ENCODE data around the gene DNAH10. TPM values are rescaled to one million over a fixed set of nuclear protein-coding genes. Genes with fewer than 3 reads are reported as not detected.

The DNAH10 gene
- total and polyA plus RNA-seq, 10 of the 15 experiments (the other 5 are each of a cell fraction or from before 2014, with no cell fraction given), result 0.01 to 0.32 (median 0.06) TPM

DNA sequence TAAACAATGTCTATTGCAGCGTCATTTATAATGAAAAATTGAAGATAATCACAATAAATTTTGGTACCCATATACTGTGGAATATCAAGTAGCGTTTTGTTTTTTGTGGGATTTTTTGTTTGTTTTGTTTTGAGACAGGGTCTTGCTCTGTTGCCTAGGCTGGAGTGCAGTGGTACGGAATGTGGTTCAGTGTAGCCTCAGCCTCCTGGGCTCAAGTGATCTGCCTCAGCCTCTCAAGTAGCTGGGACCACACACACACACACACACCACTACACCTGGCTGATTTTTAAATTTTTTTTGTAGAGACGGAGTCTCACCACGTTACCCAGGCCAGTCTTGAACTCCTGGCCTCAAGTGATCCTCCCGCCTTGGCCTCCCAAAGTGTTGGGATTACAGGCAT is 217.5 kb downstream of the DNAH10 start:
- SMC1A ChIA-PET (ENCODE audit: uncharacterized antibody, unreplicated experiment), result no interaction called here
- RAD21 ChIA-PET (ENCODE audit: unreplicated experiment), result no interaction called here
- H3K4me2 ChIP-seq (ENCODE audit: control insufficient read depth, insufficient read depth), result no peak overlapping the region
- H3K4me3 ChIP-seq, result no peak overlapping the region
- WGBS (ENCODE audit: insufficient coverage, insufficient replicate concordance, low lambda C conversion rate, missing lambda C conversion rate), result 95% methylated on average over 6 of the region's 6 CpGs
- H3K27ac ChIP-seq (ENCODE audit: control insufficient read depth, insufficient read depth), result no peak overlapping the region
- no peak overlapping the region for H3K9ac ChIP-seq (ENCODE audit: control insufficient read depth, insufficient read depth, low read length)
- H2AFZ ChIP-seq (ENCODE audit: control insufficient read depth, low read depth, low read length), result no peak overlapping the region
- BruUV-seq (replicated peaks), result no TSS peak
- H4K20me1 ChIP-seq (ENCODE audit: control insufficient read depth, insufficient read depth), result no peaks in the 10 kb centered on the region; the same call in 1 of the 2 replicates
- in situ Hi-C loops (cut with MboI), result no loop called here
- POLR2A ChIA-PET, result no interaction called here
- no peaks in the 10 kb centered on the region for H3K27me3 ChIP-seq (replicated peaks in 1 of 2; ENCODE audit: control insufficient read depth in 2 of 2, insufficient read depth in 2 of 2, low read length in 1 of 2)
- no peak for FAIRE-seq
- peaks cover 10% of the 10 kb centered on the region for H3K79me2 ChIP-seq (ENCODE audit: control insufficient read depth, insufficient read depth, low read length)
- CTCF ChIA-PET, result no interaction called here
- peaks cover 6% of the 10 kb centered on the region for H3K4me1 ChIP-seq (ENCODE audit: control insufficient read depth, insufficient read depth, low read length)
- no peak for ATAC-seq
- intact Hi-C loops (cut with micrococcal nuclease; ENCODE audit: unreplicated experiment), result no loop called here
- DNase-seq (ENCODE audit: low read depth, low spot score), result no peak
- H3K36me3 ChIP-seq (ENCODE audit: control insufficient read depth in 2 of 2, insufficient read depth in 2 of 2, low read length in 1 of 2), result peaks cover 0 to 7% of the 10 kb centered on the region in 2 experiments; a peak in 3 of 4 replicates
- no peaks in the 10 kb centered on the region for H3K9me3 ChIP-seq (replicated peaks; ENCODE audit: control insufficient read depth, insufficient read depth, low read length)
- TF ChIP-seq CBX5 (IDR thresholded peaks at IDR 0.05; ENCODE audit: low read depth) (no peak), CEBPZ (IDR thresholded peaks at IDR 0.05; ENCODE audit: low read depth, low read length) (no peak), SMAD5 (IDR thresholded peaks at IDR 0.05; ENCODE audit: low read depth) (no peak), RAD51 (IDR thresholded peaks at IDR 0.05) (no peak), SUPT20H (IDR thresholded peaks at IDR 0.05; ENCODE audit: borderline replicate concordance, control insufficient read depth, low read depth, low read length) (no peak), ZBTB40 (IDR thresholded peaks at IDR 0.05; ENCODE audit: borderline replicate concordance) (no peak), SREBF2 (IDR thresholded peaks at IDR 0.05; ENCODE audit: low read length) (no peak), EED (IDR thresholded peaks at IDR 0.05; ENCODE audit: low read depth) (no peak), SIN3A (IDR thresholded peaks at IDR 0.05; ENCODE audit: low read depth, low read length) (no peak), EGR1 (IDR thresholded peaks at IDR 0.05; ENCODE audit: borderline replicate concordance in 1 of 2, low read depth in 2 of 2, low read length in 2 of 2) (no peak)
- TF ChIP-seq, protein P1, sequence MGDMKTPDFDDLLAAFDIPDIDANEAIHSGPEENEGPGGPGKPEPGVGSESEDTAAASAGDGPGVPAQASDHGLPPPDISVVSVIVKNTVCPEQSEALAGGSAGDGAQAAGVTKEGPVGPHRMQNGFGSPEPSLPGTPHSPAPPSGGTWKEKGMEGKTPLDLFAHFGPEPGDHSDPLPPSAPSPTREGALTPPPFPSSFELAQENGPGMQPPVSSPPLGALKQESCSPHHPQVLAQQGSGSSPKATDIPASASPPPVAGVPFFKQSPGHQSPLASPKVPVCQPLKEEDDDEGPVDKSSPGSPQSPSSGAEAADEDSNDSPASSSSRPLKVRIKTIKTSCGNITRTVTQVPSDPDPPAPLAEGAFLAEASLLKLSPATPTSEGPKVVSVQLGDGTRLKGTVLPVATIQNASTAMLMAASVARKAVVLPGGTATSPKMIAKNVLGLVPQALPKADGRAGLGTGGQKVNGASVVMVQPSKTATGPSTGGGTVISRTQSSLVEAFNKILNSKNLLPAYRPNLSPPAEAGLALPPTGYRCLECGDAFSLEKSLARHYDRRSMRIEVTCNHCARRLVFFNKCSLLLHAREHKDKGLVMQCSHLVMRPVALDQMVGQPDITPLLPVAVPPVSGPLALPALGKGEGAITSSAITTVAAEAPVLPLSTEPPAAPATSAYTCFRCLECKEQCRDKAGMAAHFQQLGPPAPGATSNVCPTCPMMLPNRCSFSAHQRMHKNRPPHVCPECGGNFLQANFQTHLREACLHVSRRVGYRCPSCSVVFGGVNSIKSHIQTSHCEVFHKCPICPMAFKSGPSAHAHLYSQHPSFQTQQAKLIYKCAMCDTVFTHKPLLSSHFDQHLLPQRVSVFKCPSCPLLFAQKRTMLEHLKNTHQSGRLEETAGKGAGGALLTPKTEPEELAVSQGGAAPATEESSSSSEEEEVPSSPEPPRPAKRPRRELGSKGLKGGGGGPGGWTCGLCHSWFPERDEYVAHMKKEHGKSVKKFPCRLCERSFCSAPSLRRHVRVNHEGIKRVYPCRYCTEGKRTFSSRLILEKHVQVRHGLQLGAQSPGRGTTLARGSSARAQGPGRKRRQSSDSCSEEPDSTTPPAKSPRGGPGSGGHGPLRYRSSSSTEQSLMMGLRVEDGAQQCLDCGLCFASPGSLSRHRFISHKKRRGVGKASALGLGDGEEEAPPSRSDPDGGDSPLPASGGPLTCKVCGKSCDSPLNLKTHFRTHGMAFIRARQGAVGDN (IDR thresholded peaks at IDR 0.05), result no peak
